ENCODE measurements around the gene RAB26. TPM values are rescaled to one million over a fixed set of nuclear protein-coding genes. Genes with fewer than 3 reads are reported as not detected.

Gene RAB26
- total and polyA plus RNA-seq, 2 experiments from 2014 or later: 6.5 to 12.1 TPM

- H3K4me1 ChIP-seq (ENCODE audit: low read depth): no peaks in the 10 kb centered on the region
- H3K27me3 ChIP-seq: no peaks in the 10 kb centered on the region
- no peak overlapping the region for H3K27ac ChIP-seq
- no peaks in the 10 kb centered on the region for H3K36me3 ChIP-seq
- no peak overlapping the region for H3K4me3 ChIP-seq
- DNase-seq (ENCODE audit: low read depth in 1 of 2, low spot score in 1 of 2): no peak
- TF ChIP-seq CTCF (IDR thresholded peaks at IDR 0.05; ENCODE audit: low read depth, low read length): no peak
- H3K9me3 ChIP-seq (ENCODE audit: low read depth): no peaks in the 10 kb centered on the region
These were observed 35.9 kb downstream of the RAB26 start for GRCh38 chr16:2184346-2184745.

GRCh38 chr16:2184962-2185361 lies 36.5 kb downstream of the RAB26 start:
- no peak overlapping the region for H3K4me3 ChIP-seq
- no peak for TF ChIP-seq CTCF (IDR thresholded peaks at IDR 0.05; ENCODE audit: low read depth, low read length)
- no peaks in the 10 kb centered on the region for H3K27me3 ChIP-seq
- no peak for DNase-seq (ENCODE audit: low read depth in 1 of 2, low spot score in 1 of 2)
- no peak overlapping the region for H3K27ac ChIP-seq
- H3K9me3 ChIP-seq (ENCODE audit: low read depth): no peaks in the 10 kb centered on the region
- H3K36me3 ChIP-seq: no peaks in the 10 kb centered on the region
- no peaks in the 10 kb centered on the region for H3K4me1 ChIP-seq (ENCODE audit: low read depth)

- H3K9me3 ChIP-seq (ENCODE audit: low read depth): no peaks in the 10 kb centered on the region
- no peak overlapping the region for H3K4me3 ChIP-seq
- TF ChIP-seq CTCF (IDR thresholded peaks at IDR 0.05; ENCODE audit: low read depth, low read length): no peak
- DNase-seq (ENCODE audit: low read depth in 1 of 2, low spot score in 1 of 2): no peak
- no peaks in the 10 kb centered on the region for H3K36me3 ChIP-seq
- H3K27ac ChIP-seq: no peak overlapping the region
- no peaks in the 10 kb centered on the region for H3K4me1 ChIP-seq (ENCODE audit: low read depth)
- H3K27me3 ChIP-seq: no peaks in the 10 kb centered on the region
These were observed 37.6 kb downstream of the RAB26 start for GRCh38 chr16:2186064-2186463.

GRCh38 chr16:2186505-2186904 lies 38.1 kb downstream of the RAB26 start:
- no peaks in the 10 kb centered on the region for H3K9me3 ChIP-seq (ENCODE audit: low read depth)
- no peak for DNase-seq (ENCODE audit: low read depth in 1 of 2, low spot score in 1 of 2)
- no peak overlapping the region for H3K4me3 ChIP-seq
- H3K4me1 ChIP-seq (ENCODE audit: low read depth): no peaks in the 10 kb centered on the region
- no peak for TF ChIP-seq CTCF (IDR thresholded peaks at IDR 0.05; ENCODE audit: low read depth, low read length)
- no peak overlapping the region for H3K27ac ChIP-seq
- H3K36me3 ChIP-seq: no peaks in the 10 kb centered on the region
- no peaks in the 10 kb centered on the region for H3K27me3 ChIP-seq

GRCh38 chr16:2187212-2187611 lies 38.8 kb downstream of the RAB26 start:
- no peak for TF ChIP-seq CTCF (IDR thresholded peaks at IDR 0.05; ENCODE audit: low read depth, low read length)
- no peak overlapping the region for H3K27ac ChIP-seq
- DNase-seq (ENCODE audit: low read depth in 1 of 2, low spot score in 1 of 2): no peak
- no peaks in the 10 kb centered on the region for H3K9me3 ChIP-seq (ENCODE audit: low read depth)
- H3K4me3 ChIP-seq: no peak overlapping the region
- H3K4me1 ChIP-seq (ENCODE audit: low read depth): no peaks in the 10 kb centered on the region
- no peaks in the 10 kb centered on the region for H3K36me3 ChIP-seq
- H3K27me3 ChIP-seq: no peaks in the 10 kb centered on the region

GRCh38 chr16:2188395-2188794 lies 40.0 kb downstream of the RAB26 start:
- H3K9me3 ChIP-seq (ENCODE audit: low read depth): no peaks in the 10 kb centered on the region
- DNase-seq (ENCODE audit: low read depth in 1 of 2, low spot score in 1 of 2): no peak
- H3K27ac ChIP-seq: no peak overlapping the region
- TF ChIP-seq CTCF (IDR thresholded peaks at IDR 0.05; ENCODE audit: low read depth, low read length): no peak
- H3K27me3 ChIP-seq: no peaks in the 10 kb centered on the region
- H3K36me3 ChIP-seq: no peaks in the 10 kb centered on the region
- no peaks in the 10 kb centered on the region for H3K4me1 ChIP-seq (ENCODE audit: low read depth)
- H3K4me3 ChIP-seq: no peak overlapping the region

All from cardiac muscle cell (in vitro differentiated cells and primary cell).